BE2C (cell line): ENCODE data around the gene SPTBN1.

Source experiments
- DNase-seq: peaks from one replicate; pipeline ENCODE4 v3.0.0-alpha.2; 2020
- H3K27me3 ChIP-seq: fragments of 250-450 bp; sonication (Bioruptor Pico); 2 replicates; pipeline ENCODE4 v1.5.1; 2020; ENCODE audit warnings: mild to moderate bottlenecking
- H3K36me3 ChIP-seq: fragments of 250-450 bp; sonication (Bioruptor Pico); 2 replicates; pipeline ENCODE4 v1.5.1; 2020; ENCODE audit warnings: mild to moderate bottlenecking
- H3K4me1 ChIP-seq: fragments of 250-450 bp; sonication (Bioruptor Pico); 2 replicates; pipeline ENCODE4 v1.5.1; 2020
- H3K4me3 ChIP-seq: 2 replicates; pipeline ENCODE4 v1.5.1; 2011; ENCODE audit warnings: low read depth, low read length
- H3K9me3 ChIP-seq: fragments of 250-450 bp; sonication (Bioruptor Pico); 2 replicates; pipeline ENCODE4 v1.5.1; 2020
- TF ChIP-seq, protein P1 (sequence below): IDR thresholded peaks from 2 replicates; pipeline ENCODE4 v1.5.1; 2012; ENCODE audit warnings: mild to moderate bottlenecking, low read depth, low read length

Gene SPTBN1

DNA sequence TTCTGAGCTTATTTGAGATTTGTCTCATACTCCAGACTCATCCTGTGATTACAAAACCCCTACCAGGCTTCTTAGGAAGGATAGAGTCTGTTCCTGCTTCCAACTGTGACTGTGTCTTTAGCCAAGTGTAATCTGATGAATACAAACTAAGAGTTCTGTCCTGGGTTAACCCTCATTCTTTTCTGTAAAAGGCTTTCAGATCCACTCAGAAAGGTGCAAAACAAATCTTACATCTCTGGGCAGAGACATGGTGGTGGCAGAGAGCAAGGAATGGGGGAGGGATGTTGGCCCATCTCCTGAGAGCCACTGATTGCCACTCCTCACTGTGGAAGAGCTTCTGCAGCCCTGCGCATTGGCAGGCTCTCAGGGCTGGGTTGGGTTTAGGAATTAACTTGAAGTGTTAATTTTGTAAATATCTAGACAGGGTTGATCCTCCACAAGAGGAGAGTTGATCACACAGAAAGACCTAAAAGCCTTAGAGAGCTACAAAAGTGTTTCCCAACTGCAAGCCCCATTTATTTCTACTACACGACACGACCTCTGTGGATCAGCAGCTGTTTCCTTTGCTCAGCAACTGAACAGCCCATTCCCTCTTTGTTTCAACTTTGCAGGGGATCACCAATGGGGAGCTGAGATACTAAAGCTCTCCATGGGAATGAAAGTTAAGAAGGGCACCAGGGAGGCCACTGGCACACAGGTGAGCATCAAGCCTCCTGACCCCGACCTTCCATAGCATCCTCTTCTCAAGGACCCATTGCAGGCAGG lies 23.7 kb upstream of the SPTBN1 start:
- no peaks in the 10 kb centered on the region for H3K27me3 ChIP-seq
- H3K36me3 ChIP-seq: no peaks in the 10 kb centered on the region
- no peak for DNase-seq
- H3K9me3 ChIP-seq: no peaks in the 10 kb centered on the region
- H3K4me3 ChIP-seq: no peak overlapping the region
- no peaks in the 10 kb centered on the region for H3K4me1 ChIP-seq
- TF ChIP-seq, protein P1, sequence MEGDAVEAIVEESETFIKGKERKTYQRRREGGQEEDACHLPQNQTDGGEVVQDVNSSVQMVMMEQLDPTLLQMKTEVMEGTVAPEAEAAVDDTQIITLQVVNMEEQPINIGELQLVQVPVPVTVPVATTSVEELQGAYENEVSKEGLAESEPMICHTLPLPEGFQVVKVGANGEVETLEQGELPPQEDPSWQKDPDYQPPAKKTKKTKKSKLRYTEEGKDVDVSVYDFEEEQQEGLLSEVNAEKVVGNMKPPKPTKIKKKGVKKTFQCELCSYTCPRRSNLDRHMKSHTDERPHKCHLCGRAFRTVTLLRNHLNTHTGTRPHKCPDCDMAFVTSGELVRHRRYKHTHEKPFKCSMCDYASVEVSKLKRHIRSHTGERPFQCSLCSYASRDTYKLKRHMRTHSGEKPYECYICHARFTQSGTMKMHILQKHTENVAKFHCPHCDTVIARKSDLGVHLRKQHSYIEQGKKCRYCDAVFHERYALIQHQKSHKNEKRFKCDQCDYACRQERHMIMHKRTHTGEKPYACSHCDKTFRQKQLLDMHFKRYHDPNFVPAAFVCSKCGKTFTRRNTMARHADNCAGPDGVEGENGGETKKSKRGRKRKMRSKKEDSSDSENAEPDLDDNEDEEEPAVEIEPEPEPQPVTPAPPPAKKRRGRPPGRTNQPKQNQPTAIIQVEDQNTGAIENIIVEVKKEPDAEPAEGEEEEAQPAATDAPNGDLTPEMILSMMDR: no peak

DNA sequence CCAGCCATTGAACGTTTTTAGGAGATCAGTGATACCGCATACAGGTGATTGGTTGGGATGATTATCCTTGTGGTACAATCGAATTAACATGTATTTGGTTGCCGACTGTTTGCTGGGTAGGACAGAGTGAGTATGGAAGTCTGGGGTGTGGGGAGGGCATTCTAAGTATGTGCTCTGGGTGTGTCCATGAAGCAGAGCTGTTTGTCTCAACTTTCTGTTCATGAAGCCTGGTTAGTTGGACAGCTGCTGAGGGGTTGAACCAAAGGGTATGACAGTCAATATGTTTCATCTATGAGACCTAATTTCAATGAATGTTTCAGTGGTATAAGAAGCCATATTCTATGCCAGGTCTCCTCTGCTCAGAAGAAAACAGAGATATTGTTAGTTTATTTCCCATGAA lies 21.9 kb upstream of the SPTBN1 start:
- Histone ChIP-seq H3K27me3 (no peaks in the 10 kb centered on the region), H3K4me1 (no peaks in the 10 kb centered on the region), H3K9me3 (no peaks in the 10 kb centered on the region), H3K36me3 (no peaks in the 10 kb centered on the region), H3K4me3 (no peak overlapping the region)
- TF ChIP-seq, protein P1: no peak
- no peak for DNase-seq

DNA sequence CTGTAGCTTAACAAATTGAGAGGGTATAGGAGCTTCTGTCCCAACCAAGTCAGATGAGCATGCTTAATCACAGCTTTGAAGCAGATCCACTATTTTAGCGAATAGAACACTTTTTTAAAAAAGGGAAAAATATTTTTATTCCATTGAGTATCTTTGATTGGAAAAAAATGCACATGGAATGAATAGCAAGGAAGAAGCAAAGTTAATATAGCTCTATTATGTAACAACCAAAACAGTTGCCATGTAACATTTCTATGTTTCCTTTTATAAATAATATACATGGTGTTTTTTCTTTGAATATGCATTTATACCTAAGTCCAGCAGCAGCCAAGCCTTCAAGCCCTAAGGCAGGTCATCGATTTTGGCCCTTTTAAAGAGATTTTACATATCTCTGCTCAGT lies 21.4 kb upstream of the SPTBN1 start:
- TF ChIP-seq, protein P1: no peak
- no peak for DNase-seq
- Histone ChIP-seq H3K36me3 (no peaks in the 10 kb centered on the region), H3K4me1 (no peaks in the 10 kb centered on the region), H3K4me3 (no peak overlapping the region), H3K9me3 (no peaks in the 10 kb centered on the region), H3K27me3 (no peaks in the 10 kb centered on the region)

DNA sequence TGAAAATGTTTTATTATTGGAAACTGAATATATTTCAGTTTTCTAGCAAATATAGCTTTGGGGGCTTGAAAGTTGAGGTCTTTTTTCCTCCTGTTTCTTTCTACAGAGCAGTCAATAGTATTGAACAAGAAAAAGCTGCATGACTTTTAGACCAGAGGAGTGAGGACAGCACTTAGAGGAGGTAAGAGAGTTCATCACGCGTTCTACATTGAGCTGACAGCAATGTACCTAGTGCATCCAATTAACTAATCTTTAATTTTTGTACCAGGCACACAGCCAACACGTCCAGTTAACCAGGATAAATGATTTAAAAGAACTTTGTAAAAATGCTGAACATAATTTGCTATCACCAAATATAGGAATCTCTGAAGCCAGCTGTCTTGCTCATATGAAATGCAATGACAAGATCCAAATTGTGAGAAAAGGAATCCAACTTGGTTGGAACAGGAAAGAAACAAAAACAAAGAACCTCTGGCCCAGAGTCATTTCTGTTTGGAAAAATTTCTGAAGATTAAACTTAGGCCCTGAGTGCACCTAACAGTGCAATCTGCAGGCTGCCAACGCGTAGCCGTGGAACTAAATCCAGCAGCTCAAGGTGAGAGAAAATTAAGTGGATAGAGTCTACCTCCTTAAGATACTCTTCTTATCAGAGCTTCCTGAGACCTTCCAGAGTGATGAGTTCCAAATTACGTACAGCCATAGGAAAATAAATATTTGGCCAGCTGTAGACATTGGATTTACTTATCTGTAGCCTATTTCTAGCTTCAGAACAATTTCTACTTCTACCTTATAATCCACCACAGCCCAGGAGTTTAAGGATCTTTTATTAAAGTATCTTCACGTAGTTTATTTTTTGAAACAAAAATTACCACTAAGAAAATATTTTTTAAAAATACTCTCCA lies 20.6 kb upstream of the SPTBN1 start:
- no peak for DNase-seq

DNA sequence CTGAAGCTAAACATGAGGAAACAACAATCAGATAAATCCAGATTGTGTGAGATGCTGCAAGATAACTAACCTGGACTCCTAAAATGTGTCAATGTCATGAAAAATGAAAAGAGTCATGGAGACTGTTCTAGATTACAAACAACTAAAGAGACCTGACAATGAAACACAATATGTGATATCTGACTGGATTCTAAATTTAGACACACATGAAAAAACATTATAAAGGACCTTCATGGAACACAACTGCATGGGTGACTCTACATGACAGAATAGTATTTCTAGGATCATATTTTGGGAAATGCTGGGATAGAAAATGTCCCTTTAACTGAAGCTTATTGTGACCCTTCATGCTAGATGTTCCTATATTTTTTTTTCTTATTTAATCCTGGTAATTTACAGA lies 18.5 kb upstream of the SPTBN1 start:
- Histone ChIP-seq H3K4me1 (no peaks in the 10 kb centered on the region), H3K36me3 (no peaks in the 10 kb centered on the region), H3K27me3 (no peaks in the 10 kb centered on the region), H3K4me3 (no peak overlapping the region), H3K9me3 (no peaks in the 10 kb centered on the region)
- TF ChIP-seq, protein P1: no peak
- no peak for DNase-seq

More for the DNA sequence above, 20.6 kb upstream of the SPTBN1 start:
- H3K4me1 ChIP-seq: no peaks in the 10 kb centered on the region
- no peaks in the 10 kb centered on the region for H3K27me3 ChIP-seq
- TF ChIP-seq, protein P1: no peak
- no peaks in the 10 kb centered on the region for H3K9me3 ChIP-seq
- no peak overlapping the region for H3K4me3 ChIP-seq
- H3K36me3 ChIP-seq: no peaks in the 10 kb centered on the region

DNA sequence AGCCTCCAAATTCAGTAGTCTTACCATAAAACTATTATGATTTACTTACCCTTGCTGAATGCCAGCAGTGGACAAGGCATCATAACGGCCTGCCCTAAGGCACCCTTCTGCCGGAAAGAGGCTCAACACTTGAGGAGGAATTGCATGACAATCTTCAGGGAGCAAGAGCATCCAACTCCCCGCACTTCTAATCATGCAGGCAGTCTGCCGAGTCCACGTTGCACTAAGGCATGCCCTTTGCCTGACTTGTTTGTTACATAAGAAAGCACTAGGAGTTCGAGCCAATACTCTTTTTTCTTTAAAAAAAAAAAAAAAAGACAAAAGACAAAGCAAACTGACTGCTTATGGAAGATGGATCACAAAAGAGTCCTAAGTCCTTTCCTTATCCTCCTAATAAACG lies 17.9 kb upstream of the SPTBN1 start:
- no peaks in the 10 kb centered on the region for H3K36me3 ChIP-seq
- no peak overlapping the region for H3K4me3 ChIP-seq
- H3K9me3 ChIP-seq: no peaks in the 10 kb centered on the region
- TF ChIP-seq, protein P1: no peak
- DNase-seq: no peak
- H3K4me1 ChIP-seq: no peaks in the 10 kb centered on the region
- H3K27me3 ChIP-seq: no peaks in the 10 kb centered on the region
